Measurements from ENCODE around the gene PNPLA7. TPM values are rescaled to one million over a fixed set of nuclear protein-coding genes. Genes with fewer than 3 reads are reported as not detected.

PNPLA7 gene
- total RNA-seq, 4 donors from 2014 or later = 12.2 to 97.0 (median 33.3) TPM

- 96% methylated on average over 40 of the region's 46 CpGs for WGBS
- Histone ChIP-seq H3K4me1 (no peaks in the 10 kb centered on the region), H3K27me3 (no peaks in the 10 kb centered on the region), H3K9me3 (no peaks in the 10 kb centered on the region), H3K36me3 (peaks cover 26% of the 10 kb centered on the region), H3K27ac (no peak overlapping the region), H3K4me3 (no peak overlapping the region)
- no peak for DNase-seq (ENCODE audit: low spot score in 2 of 2)
- TF ChIP-seq POLR2AphosphoS5 (IDR thresholded peaks at IDR 0.05) = no peak
- TF ChIP-seq CTCF (IDR thresholded peaks at IDR 0.05) = no peak
- no peak for TF ChIP-seq POLR2A (IDR thresholded peaks at IDR 0.05)
- no peak for TF ChIP-seq EP300 (IDR thresholded peaks at IDR 0.05)
These were observed 55.5 kb downstream of the PNPLA7 start for GRCh38 chr9:137494550-137495351.

DNA sequence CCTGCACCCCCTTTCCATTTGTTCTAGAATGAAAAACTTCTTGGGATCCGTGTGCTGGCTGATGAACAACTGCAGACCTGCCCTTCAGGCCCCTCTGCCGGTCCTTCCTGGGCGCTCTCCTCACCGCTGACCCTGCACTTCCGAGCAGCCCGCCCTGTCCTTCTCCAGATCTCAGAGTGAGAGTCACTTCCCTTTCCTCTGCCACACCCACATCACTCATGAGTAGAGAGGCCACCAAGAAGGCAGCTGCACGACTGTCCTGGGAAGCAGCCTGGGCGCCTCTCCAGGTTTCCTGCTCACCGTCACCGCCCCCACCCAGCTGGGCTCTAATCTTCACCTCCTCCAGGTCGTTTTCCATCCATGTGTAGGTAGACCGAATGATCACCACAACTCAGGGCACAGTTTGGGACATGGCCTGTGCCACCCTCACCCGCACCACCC lies 56.1 kb downstream of the PNPLA7 start:
- Histone ChIP-seq H3K27ac (no peak overlapping the region), H3K36me3 (peaks cover 21% of the 10 kb centered on the region), H3K4me3 (no peak overlapping the region), H3K27me3 (no peaks in the 10 kb centered on the region), H3K4me1 (no peaks in the 10 kb centered on the region), H3K9me3 (no peaks in the 10 kb centered on the region)
- TF ChIP-seq POLR2A (IDR thresholded peaks at IDR 0.05) (no peak), EP300 (IDR thresholded peaks at IDR 0.05) (no peak), POLR2AphosphoS5 (IDR thresholded peaks at IDR 0.05) (no peak), CTCF (IDR thresholded peaks at IDR 0.05) (no peak)
- 72% methylated on average over 13 of the region's 13 CpGs for WGBS
- no peak for DNase-seq (ENCODE audit: low spot score in 2 of 2)

DNA sequence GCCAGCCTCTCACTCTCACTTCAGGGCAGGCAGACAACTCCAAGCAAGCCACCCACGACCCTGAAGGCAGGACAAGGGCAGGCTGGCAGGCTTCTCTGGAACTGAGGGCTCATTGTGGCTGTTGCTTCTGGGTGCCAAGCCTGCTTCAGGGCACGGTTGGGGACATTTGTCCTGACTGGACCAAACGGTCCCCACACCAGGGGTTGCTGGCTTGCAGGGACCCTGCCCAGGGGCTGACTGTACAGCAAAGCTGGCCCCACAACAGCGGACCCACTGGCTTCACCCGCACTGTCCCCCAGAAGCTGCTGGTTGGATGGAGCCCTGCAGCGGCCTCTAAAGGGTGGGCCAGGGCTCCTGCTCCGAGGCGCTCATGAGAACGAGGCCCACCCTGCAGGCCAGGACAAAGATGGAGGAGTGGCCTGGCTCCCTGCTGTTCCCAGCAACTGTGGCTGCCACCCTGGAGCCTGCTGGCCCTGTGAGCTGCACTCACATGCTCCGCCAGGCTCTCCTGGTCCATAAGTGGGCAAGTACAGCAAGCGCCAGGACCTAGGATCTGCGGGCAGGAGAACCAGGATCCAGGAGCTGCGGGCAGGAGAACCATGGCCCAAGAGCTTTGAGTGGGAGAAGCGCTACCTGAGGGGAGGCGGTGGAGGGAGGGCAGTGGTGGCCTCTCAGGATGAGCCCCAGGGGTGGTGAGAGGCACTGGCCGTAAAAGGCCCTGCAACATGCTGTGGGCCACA lies 56.7 kb downstream of the PNPLA7 start:
- TF ChIP-seq POLR2AphosphoS5 (IDR thresholded peaks at IDR 0.05) = no peak
- no peak for TF ChIP-seq EP300 (IDR thresholded peaks at IDR 0.05)
- TF ChIP-seq CTCF (IDR thresholded peaks at IDR 0.05) = no peak
- no peak for TF ChIP-seq POLR2A (IDR thresholded peaks at IDR 0.05)

DNA sequence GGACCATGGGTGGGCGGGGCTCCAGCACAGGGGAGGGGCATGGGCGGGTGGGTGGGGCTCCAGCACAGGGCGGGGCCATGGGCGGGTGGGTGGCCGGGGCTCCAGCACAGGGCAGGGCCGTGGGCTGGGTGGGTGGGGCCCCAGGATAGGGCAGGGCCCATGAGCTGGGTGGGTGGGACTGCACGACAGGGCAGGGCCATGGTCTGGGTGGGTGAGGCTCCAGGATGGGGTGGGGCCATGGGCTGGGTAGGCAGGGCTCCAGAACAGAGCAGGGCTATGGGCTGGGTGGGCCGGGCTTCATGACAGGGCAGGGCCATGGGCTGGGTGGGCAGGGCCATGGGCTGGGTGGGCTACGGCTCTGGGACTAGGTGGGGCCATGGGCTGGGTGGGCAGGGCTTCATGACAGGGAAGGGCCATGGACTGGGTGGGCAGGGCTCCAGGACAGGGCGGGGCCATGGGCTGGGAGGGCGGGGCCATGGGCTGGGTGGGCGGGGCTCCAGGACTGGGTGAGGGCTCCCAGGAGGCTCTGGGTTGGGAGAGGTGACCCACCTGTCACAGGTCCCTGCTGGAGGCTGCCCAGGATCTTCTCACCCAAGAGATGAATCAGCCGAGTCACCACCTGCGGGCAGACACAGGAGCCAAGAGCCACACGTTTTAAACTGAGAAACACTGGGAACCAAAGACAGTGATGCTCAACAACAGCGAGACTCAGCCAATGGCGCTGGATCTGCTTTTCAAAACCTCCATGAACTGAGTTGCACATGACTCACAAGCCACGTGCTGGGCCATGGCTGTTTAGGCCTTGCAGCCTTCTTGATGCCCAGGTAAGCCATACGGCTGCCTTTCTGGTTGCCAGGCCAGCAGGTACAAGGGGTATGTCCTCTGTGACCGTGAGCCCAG lies 57.5 kb downstream of the PNPLA7 start:
- Histone ChIP-seq H3K4me1 (no peaks in the 10 kb centered on the region), H3K4me3 (no peak overlapping the region), H3K27ac (no peak overlapping the region), H3K27me3 (no peaks in the 10 kb centered on the region), H3K36me3 (peaks cover 14% of the 10 kb centered on the region), H3K9me3 (no peaks in the 10 kb centered on the region)
- 75% methylated on average over 6 of the region's 20 CpGs for WGBS
- TF ChIP-seq POLR2AphosphoS5 (IDR thresholded peaks at IDR 0.05) = no peak
- TF ChIP-seq EP300 (IDR thresholded peaks at IDR 0.05) = no peak
- TF ChIP-seq POLR2A (IDR thresholded peaks at IDR 0.05) = no peak
- no peak for TF ChIP-seq CTCF (IDR thresholded peaks at IDR 0.05)
- DNase-seq (ENCODE audit: low spot score in 2 of 2) = no peak

More for the DNA sequence above, 56.7 kb downstream of the PNPLA7 start:
- H3K9me3 ChIP-seq = no peaks in the 10 kb centered on the region
- H3K4me3 ChIP-seq = no peak overlapping the region
- H3K27ac ChIP-seq = no peak overlapping the region
- no peaks in the 10 kb centered on the region for H3K4me1 ChIP-seq
- WGBS = 96% methylated on average over 8 of the region's 16 CpGs
- H3K36me3 ChIP-seq = peaks cover 20% of the 10 kb centered on the region
- H3K27me3 ChIP-seq = no peaks in the 10 kb centered on the region
- no peak for DNase-seq (ENCODE audit: low spot score in 2 of 2)

Measured in suprapubic skin (tissue), 4 donors.